HG03135 (cell line): ENCODE data around the gene CTIF.
"Not testable (repeated sequence)": the region's sequence is repeated elsewhere in the genome, so short reads cannot be mapped to it uniquely, and the experiment has no call there.

Experiments used
- ATAC-seq: cut with Tn5 transposase; IDR thresholded peaks from one replicate; pipeline ENCODE4 v1.9.1; 2021; ENCODE audit warnings: mild to moderate bottlenecking, moderate library complexity; ENCODE audit not compliant: unreplicated experiment

Gene CTIF

DNA sequence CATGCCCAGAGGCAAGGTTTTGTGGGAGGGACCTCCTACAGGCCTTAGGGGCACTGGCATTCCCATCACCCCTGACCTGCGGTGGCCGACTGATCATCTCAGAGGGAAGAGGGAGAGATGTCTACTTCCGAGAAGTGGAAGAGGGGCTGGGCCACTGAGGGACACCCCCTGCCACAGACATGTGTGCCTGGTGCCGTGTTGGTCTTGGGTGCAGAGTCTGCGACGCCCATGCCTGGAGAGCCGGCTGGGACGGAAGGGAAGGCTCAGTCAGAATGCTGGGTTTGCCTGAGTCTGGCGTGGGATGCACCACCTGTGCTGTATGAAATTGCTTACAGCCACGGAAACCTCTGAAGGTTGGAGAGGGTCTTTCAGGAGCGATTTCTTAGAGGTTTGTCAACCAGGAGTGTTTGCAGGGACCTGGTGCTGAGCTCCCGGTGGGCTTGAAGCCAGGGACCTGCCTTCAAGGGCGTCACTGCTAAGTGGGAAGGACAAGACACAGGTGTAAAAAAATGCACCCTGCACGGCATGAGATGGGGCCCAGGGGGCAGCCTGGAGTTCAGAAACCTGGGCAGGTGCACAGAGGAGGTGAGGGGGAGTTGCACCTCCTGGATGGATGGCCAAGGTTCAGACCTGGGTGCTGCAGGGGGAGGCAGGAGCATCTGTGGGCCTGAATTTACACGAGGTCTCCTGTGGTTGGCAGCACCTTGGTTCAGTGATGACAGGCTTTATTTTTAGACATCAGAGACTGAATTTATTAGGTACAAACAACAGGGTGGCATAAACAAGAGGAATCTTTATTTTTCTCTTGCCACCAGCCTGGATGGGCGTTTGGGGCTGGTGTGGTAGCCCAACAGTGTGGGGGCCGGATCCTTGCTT is 100.3 kb downstream of the CTIF start:
- ATAC-seq: no peak

DNA sequence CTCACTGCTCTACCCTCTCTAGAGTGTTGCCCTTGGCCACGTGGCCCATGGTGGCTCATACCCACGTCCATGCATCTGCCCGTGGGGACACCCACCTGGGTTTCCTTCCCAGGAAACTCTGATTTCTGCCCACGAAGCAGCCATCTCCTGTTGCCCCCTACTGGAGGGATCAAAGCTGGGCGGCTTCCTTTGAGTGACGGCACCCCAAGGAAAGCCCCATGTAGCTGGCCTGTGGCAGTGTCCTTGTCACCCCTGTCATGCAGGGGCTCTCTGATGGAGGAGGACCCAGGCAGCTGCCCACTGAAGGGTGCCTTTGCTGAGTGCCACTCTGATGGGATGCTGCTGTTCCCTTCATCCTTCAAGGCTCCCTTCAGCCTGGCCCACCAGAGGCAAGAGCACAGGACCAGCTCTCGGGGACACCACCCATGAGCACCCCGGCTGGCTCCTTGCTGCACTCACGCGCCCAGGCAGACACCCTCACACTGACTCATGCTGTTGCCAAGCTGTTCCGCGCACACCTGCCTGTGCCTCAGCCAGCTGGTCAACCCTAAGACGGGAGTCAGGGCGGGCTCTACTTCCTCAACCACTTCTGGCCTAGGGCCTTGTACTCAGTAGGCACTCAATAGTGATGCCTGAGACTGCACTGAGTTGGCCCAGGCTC is 101.1 kb downstream of the CTIF start:
- no peak for ATAC-seq

DNA sequence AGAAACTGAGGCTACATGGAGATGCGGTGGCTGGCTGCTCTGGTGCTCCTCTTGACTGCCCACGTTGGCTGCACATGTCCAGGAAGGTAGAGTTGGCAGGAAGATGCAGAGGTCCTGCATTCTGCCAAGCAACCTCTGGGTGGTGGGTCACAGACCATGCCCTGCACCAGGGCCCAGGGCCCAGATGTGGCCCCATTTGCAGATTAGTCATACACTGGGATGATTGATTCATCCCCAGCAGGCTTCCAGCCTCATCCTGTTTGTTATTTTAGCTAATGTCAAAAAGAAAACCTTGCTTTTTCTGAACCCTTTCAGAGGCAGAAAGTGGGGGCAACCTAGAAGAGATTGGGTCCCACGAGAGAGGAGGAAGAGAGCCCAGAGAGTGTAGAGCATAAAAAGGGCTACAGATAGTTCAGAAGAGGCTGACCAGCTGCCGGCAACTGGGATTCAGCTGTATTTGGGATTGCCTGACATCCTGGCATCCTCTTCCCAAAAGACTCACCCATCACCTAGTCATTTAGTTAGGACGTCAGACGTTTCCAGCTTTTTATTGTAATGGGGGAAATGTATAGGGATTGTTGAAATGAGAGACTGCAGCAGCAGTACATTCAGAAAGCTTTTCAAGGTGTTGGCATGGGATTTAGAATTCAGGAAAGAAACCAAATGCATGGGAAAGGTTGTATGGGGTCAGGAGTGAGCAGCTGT is 101.9 kb downstream of the CTIF start:
- ATAC-seq: no peak

DNA sequence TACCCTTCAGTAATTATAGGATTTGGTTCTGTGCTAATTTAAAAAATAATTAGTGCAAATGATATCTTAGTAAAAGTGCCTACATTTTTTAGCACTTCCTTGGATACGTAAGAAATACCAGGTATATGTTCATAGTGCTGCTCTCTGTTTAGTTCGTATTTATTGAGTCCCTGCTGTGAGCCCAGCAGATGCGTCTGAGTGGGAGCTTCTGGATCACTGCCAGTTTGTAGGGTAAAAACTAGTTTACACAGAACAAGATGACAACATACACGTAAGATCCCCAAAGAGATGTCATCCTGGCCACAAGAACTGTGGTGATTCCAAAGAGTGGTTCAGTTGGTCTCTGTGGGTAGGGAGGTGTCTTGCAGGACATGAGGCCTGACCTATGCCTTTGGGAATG is 103.2 kb downstream of the CTIF start:
- ATAC-seq: no peak

DNA sequence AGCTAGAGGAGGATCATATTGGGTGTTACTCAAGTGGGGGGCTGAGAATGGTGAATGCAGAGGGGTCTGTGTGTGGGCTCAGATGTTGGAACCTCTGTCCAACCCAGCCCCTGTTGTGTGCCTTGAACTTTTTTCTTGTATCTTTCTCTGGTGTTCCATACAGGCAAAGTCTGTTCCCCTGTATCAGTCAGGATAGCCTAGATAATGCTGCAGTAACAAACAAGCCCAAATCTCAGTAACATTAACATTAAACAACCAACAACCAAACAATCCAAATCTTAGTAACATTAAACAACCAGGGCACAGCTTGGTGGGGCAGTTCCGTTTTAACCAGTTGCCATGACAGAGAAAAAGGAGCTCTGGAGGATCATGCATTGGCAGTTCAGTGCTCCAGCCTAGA is 103.7 kb downstream of the CTIF start:
- no peak for ATAC-seq

DNA sequence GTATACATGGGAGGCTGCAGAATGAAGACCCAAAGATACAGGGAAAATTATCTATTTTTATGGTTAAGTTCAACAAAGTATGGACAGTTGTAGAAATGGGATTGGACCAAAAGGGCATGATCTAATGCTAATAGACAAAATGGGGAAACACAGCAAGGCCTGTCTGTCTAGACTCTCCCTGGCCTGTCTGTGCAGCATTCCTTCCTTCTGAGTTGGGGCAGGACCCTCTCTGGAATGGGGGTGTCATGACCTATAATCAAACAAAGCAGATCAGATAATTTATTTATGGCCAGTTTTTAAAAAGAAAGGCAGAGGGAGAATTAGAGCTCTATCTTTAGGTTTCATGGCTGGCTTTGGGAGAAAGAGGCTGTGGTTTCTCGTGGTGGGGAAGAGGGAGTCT is 104.4 kb downstream of the CTIF start:
- ATAC-seq: no peak

DNA sequence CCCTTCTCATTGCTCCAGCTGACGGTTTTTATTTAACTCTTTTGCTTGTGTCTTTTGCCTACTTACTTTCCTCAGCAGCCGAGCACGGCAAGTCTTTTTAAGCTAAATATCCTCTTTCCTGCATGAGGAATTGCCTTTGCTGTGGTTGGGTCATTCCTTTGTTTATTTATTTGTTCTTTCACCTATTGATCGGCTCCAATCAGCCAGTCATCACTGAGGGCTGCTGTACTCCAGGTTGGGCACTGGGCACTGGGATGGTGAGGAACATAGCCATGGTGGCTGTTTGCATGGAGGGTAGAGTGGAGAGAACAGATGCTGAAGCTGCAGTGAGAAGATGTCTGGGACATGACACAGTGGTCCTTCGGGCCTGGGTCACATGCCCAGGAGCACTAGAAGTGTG is 105.2 kb downstream of the CTIF start:
- no peak for ATAC-seq

DNA sequence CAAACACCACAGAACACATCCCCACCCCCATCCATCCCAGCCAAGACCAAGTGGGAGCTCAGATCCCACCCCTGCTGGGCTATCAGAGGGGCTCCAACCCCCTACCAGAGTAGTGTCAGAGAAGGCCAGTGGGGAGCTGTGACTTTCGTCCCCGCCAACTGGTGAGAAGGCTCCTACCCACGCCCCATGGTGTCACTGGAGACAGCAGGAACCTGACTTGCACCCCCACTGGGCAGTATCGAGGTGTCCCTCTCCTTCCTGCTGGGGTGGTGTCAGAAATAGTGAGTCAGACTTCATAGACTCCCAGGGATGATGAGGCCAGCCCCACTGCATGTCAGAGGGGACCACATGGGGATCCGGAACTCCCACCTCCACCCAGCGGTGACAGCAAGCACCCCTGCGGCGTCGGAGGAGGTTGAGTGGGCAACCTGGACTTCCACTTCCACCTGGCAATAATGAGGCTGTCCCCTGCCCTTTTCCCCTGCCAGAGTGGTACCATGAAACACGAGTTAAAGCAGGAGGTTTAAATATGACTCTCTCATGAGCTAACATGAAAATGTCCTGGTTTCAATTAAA is 106.7 kb downstream of the CTIF start:
- no peak for ATAC-seq

DNA sequence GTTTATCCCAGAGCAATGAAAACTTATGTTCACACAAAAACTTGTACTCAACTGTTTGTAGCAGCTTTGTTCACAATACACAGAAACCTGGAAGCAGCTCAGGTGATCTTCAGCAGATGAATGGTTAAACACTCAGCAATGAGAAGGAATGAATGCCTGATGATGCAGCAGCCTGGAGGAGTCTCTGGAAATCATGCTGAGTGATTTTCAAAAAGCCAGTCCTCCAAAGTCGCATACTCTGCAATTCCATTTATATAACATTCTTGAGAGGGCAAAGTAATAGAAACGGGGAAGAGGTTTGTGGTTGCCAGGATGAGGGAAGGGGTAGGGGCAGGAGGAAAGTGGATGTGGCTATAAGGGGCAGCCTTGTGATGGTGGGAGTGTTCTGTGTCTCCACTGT is 108.1 kb downstream of the CTIF start:
- ATAC-seq: no peak

DNA sequence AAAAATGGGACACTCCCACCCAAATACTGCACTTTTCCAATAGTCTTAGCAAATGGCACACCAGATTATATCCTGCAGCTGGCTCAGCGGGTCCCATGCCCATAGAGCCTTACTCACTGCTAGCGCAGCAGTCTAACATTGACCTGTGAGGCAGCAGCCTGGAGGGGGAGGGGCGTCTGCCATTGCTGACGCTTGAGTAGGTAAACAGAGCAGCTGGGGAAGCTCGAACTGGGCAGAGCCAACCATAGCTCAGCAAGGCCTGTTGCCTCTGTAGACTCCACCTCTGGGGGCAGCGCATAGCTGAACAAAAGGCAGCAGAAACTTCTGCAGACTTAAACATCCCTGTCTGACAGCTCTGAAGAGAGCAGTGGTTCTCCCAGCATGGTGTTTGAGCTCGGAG is 110.4 kb downstream of the CTIF start:
- ATAC-seq: no peak

DNA sequence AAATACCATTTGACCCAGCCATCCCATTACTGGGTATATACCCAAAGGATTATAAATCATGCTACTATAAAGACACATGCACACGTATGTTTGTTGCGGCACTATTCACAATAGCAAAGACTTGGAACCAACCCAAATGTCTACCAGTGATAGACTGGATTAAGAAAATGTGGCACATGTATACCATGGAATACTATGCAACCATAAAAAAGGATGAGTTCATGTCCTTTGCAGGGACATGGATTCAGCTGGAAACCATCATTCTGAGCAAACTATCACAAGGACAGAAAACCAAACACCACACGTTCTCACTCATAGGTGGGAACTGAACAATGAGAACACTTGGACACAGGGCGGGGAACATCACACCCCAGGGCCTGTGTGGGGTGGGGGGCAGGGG is 115.8 kb downstream of the CTIF start:
- not testable (repeated sequence) for ATAC-seq

DNA sequence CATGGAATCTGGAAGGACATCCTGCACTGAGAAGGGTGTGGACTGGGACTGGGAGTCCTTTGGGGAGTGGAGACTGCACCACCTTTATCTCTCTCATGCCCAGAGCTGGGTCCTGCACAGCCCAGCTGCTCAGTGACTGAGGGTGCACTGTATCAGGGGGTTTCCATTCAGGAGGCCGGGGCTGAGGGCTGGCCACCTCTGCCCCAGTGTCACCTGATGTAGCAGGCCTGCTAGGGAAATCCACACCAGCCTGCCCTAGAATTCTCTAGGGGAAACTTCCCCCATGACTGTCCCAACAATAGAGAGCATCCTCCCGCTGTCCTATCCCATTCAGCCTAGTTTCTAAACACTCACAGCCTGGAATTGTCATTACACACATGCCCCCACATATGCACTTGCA is 116.7 kb downstream of the CTIF start:
- ATAC-seq: no peak

DNA sequence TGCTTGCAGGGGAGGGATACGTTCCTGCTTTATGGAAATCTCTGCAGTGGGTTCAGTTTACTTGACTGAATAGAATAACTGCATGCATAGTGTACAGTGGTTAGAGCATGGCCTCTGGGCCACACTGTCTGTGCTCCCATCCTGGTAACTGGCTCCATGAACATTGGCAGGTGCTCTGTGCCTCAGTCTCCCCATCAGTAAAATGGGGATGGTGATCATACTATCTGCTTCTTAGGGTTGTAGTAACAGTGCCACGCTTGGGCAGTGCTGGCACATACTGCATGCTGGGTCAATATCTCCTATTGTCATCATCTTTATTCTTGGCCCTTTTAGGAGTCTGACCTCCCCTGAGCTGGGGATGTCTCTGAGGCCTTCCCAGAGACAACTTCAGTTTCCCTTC is 117.3 kb downstream of the CTIF start:
- ATAC-seq: no peak

DNA sequence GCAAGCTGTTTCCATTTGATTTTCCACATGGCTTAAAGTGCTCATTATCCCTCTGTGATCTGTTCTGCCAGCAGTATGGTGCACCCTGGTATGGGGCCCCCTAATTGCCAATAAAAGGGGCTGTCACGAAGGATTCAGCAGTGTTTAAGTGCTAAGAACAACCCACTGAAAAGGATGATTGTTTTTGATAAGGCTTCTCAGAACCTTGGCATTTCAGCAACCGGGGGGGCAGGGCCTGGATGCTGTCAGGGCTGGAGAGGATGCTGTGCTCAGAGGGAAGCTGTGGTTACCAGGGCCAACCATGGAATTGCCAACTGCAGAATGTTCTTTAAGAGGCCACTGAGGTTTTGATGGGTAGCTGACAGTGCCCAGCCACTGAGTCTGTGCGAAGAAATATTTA is 117.8 kb downstream of the CTIF start:
- ATAC-seq: no peak

DNA sequence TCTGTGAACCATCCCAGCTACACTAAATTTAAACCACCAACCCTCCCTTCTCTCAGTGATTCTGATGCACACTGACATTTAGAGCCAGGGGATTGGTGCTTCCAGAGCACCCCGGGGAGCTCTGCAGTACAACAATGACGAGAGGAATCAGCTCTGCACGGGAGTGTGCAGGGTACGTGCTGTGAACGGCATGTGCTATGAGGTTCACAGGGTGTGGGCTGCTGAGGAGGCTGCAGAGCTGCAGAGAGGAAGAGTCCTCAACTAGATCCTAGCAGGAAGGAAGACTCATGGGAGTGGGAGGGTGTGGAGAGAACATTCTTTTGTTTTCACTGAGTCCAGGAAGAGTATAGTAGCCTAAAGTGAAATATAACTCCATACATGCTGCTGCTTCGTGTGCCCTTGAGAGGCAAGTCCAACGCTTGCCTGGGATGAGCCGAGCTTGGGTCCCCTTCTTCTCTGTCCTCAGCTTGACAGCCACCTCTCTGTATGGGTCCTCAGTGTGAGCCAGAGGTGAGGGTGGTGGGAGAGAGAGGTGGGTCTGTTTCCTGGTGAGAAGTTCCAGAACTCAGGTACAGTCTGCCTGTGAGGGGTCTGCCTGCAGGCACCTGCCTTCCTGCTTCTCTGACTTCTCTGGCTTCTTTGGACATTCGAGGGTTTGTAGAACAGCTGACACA is 118.8 kb downstream of the CTIF start:
- ATAC-seq: no peak

DNA sequence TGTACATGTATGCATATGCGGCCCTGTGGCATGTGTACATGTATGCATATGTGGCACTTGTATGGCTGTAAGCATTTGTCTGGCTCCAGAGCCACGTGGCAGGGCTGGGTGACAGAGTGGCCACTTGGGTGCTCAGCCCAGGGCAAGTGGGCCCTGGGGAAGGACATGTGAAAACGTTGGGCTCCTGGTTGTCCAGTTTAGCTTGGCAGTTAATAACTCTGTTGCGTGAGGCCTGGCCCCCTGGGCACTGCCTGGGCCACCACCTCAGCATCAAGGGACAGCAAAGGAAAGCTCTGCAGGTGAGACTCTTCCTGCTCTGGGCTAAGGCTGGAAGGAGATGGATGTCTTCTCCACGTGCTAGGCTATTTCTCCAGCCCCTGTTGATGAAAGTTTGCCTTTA is 119.9 kb downstream of the CTIF start:
- ATAC-seq: no peak

DNA sequence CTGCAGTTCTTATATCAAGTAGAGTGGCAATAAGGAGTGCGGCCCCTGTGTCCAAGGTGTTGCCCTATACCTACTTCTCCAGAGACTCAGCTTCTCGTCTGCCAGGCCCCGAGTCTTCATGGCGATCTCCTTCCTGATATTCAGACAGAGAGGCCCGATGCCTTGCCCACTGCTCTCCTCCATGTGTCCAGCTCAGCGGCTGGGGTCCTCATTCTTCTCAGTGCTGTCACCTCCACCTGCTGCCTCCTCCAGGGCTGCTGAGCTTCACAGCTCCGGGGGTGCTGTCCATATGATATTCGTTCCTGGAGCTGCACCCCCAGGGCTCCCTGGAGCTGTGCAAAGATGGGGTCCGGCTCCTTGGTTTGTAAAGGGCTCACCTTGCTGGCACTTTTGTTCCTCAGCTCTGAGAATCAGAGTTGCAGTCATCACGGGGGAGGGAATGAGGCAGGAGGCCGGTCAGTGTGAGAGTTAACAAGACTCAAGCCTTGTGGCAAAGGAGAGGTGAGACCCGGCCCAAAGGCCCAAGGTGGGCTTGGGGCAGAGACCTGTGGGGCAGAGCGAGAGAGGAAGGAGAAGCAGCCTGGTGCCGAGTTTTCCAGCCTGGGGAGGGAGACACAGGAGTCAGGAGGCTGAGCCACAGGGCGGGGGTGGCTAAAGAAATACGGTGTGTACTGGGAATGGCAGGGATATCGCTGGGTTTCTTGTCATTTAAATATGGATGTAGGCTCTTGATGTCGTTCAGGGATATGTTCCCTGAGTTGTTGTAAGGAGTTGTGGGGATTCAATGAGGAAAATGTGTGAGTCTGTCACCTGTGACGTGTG is 120.6 kb downstream of the CTIF start:
- ATAC-seq: no peak

DNA sequence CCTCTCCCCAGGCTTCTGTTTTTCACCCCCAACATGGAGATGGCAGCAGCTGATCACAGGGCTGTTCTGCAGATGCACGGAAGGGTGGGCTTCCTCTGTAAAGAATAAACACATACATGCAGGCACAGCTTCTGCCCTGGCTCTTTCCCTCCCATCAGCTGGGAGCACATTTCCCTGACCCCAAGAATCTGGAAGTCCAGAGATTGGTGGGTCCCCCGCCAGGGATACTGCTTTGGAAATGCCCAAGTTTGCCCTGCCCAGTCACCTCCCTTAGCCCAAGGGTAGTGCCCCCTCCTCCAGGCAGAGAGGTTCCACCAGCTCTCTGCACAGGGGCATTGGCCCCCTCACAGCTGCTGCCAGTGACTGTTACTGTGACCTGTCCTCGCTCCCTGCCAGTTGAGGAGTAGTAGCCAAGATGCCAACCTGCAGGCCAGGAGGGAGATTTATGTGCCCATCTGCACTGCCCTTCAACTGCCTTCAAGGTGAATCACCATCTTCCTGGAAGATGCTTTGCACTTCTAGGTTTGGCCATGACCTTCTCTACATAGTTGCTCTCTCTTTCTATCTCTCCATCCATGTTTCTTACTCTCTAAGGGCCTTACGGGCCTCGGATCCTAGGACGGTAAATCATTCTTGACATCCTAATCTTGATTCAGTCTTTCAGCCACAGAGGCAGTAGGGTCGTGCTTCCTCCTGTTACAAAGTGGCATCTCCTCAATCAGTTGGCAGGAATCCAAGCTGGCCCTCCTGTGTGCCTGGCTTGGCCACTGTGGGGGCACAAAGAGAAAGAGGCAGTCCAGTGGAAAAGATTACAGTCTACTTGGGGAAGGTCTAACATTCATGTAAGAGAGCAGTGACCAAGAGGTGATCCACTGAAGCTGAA is 121.8 kb downstream of the CTIF start:
- no peak for ATAC-seq

DNA sequence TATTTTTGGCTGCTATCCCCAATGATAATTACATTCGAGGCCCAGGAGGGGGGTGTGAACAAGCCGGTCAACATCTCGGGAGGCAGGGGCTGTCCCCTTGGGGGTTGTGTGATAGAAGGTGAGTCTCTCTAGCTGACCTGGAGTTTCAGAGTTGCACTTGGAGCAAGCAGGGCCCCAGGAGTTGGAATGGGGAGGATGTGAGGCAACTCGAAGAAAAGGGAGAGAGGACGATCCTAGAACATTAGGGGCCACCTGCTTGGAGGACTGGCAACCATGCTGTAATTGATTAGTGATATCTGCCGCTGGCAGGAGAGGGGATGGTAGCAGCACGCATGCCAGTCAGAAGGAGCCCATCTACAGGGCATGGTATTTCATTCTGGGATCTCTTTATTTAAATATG is 122.6 kb downstream of the CTIF start:
- ATAC-seq: no peak
